Measurements from ENCODE around the gene KCNK3.
"Not testable (repeated sequence)": the region's sequence is repeated elsewhere in the genome, so short reads cannot be mapped to it uniquely, and the experiment has no call there.

Gene KCNK3

GRCh38 chr2:26738481-26738880, 46.0 kb downstream of the KCNK3 start:
- H2AFZ ChIP-seq (ENCODE audit: low read depth, low read length) = no peak overlapping the region
- H3K4me1 ChIP-seq (ENCODE audit: insufficient read depth, low read length) = peaks cover 17% of the 10 kb centered on the region
- H3K36me3 ChIP-seq (ENCODE audit: insufficient read depth, low read length) = no peaks in the 10 kb centered on the region
- H3K9me3 ChIP-seq (ENCODE audit: low read length) = no peaks in the 10 kb centered on the region
- no peaks in the 10 kb centered on the region for H3K27me3 ChIP-seq (ENCODE audit: insufficient read depth, low read length)
- no peak overlapping the region for H3K4me3 ChIP-seq (ENCODE audit: low read length)

GRCh38 chr2:26739514-26739913, 47.0 kb downstream of the KCNK3 start:
- H3K4me1 ChIP-seq (ENCODE audit: insufficient read depth, low read length) = peaks cover 17% of the 10 kb centered on the region
- no peaks in the 10 kb centered on the region for H3K36me3 ChIP-seq (ENCODE audit: insufficient read depth, low read length)
- no peaks in the 10 kb centered on the region for H3K27me3 ChIP-seq (ENCODE audit: insufficient read depth, low read length)
- H2AFZ ChIP-seq (ENCODE audit: low read depth, low read length) = no peak overlapping the region
- H3K4me3 ChIP-seq (ENCODE audit: low read length) = no peak overlapping the region
- no peaks in the 10 kb centered on the region for H3K9me3 ChIP-seq (ENCODE audit: low read length)

- Histone ChIP-seq H3K4me3 (ENCODE audit: low read length) (no peak overlapping the region), H3K27me3 (ENCODE audit: insufficient read depth, low read length) (no peaks in the 10 kb centered on the region), H3K4me1 (ENCODE audit: insufficient read depth, low read length) (peaks cover 15% of the 10 kb centered on the region), H2AFZ (ENCODE audit: low read depth, low read length) (no peak overlapping the region), H3K36me3 (ENCODE audit: insufficient read depth, low read length) (no peaks in the 10 kb centered on the region), H3K9me3 (ENCODE audit: low read length) (no peaks in the 10 kb centered on the region)
These were observed 47.8 kb downstream of the KCNK3 start for GRCh38 chr2:26740346-26740745.

- Histone ChIP-seq H3K36me3 (ENCODE audit: insufficient read depth, low read length) (no peaks in the 10 kb centered on the region), H3K4me1 (ENCODE audit: insufficient read depth, low read length) (peaks cover 11% of the 10 kb centered on the region), H3K9me3 (ENCODE audit: low read length) (no peaks in the 10 kb centered on the region), H3K27me3 (ENCODE audit: insufficient read depth, low read length) (no peaks in the 10 kb centered on the region), H2AFZ (ENCODE audit: low read depth, low read length) (no peak overlapping the region), H3K4me3 (ENCODE audit: low read length) (no peak overlapping the region)
These were observed 48.4 kb downstream of the KCNK3 start for GRCh38 chr2:26740890-26741302.

GRCh38 chr2:26742048-26742770, 49.7 kb downstream of the KCNK3 start:
- Histone ChIP-seq H3K36me3 (ENCODE audit: insufficient read depth, low read length) (no peaks in the 10 kb centered on the region), H3K4me3 (ENCODE audit: low read length) (no peak overlapping the region), H2AFZ (ENCODE audit: low read depth, low read length) (no peak overlapping the region), H3K27me3 (ENCODE audit: insufficient read depth, low read length) (no peaks in the 10 kb centered on the region), H3K4me1 (ENCODE audit: insufficient read depth, low read length) (peaks cover under 1% of the 10 kb centered on the region), H3K9me3 (ENCODE audit: low read length) (no peaks in the 10 kb centered on the region)

- Histone ChIP-seq H3K27me3 (ENCODE audit: insufficient read depth, low read length) (no peaks in the 10 kb centered on the region), H2AFZ (ENCODE audit: low read depth, low read length) (no peak overlapping the region), H3K4me1 (ENCODE audit: insufficient read depth, low read length) (no peaks in the 10 kb centered on the region), H3K9me3 (ENCODE audit: low read length) (no peaks in the 10 kb centered on the region), H3K36me3 (ENCODE audit: insufficient read depth, low read length) (no peaks in the 10 kb centered on the region), H3K4me3 (ENCODE audit: low read length) (no peak overlapping the region)
These were observed 51.3 kb downstream of the KCNK3 start for GRCh38 chr2:26743852-26744251.

- Histone ChIP-seq H3K4me3 (ENCODE audit: low read length) (no peak overlapping the region), H3K36me3 (ENCODE audit: insufficient read depth, low read length) (no peaks in the 10 kb centered on the region), H3K9me3 (ENCODE audit: low read length) (no peaks in the 10 kb centered on the region), H3K4me1 (ENCODE audit: insufficient read depth, low read length) (peaks cover 3% of the 10 kb centered on the region), H2AFZ (ENCODE audit: low read depth, low read length) (no peak overlapping the region), H3K27me3 (ENCODE audit: insufficient read depth, low read length) (no peaks in the 10 kb centered on the region)
These were observed 52.4 kb downstream of the KCNK3 start for GRCh38 chr2:26744953-26745352.

- Histone ChIP-seq H3K4me3 (ENCODE audit: low read length) (no peak overlapping the region), H3K9me3 (ENCODE audit: low read length) (no peaks in the 10 kb centered on the region)
These were observed 53.2 kb downstream of the KCNK3 start for GRCh38 chr2:26745609-26746327.

GRCh38 chr2:26746934-26747333, 54.4 kb downstream of the KCNK3 start:
- Histone ChIP-seq H3K4me1 (ENCODE audit: insufficient read depth, low read length) (peaks cover 11% of the 10 kb centered on the region), H3K36me3 (ENCODE audit: insufficient read depth, low read length) (no peaks in the 10 kb centered on the region), H3K9me3 (ENCODE audit: low read length) (no peaks in the 10 kb centered on the region), H2AFZ (ENCODE audit: low read depth, low read length) (no peak overlapping the region), H3K4me3 (ENCODE audit: low read length) (no peak overlapping the region), H3K27me3 (ENCODE audit: insufficient read depth, low read length) (no peaks in the 10 kb centered on the region)

More at GRCh38 chr2:26745609-26746327, 53.2 kb downstream of the KCNK3 start:
- Histone ChIP-seq H2AFZ (ENCODE audit: low read depth, low read length) (no peak overlapping the region), H3K36me3 (ENCODE audit: insufficient read depth, low read length) (no peaks in the 10 kb centered on the region), H3K4me1 (ENCODE audit: insufficient read depth, low read length) (peaks cover 9% of the 10 kb centered on the region), H3K27me3 (ENCODE audit: insufficient read depth, low read length) (no peaks in the 10 kb centered on the region)

- H3K4me1 ChIP-seq (ENCODE audit: insufficient read depth, low read length) = peaks cover 28% of the 10 kb centered on the region
- H3K9me3 ChIP-seq (ENCODE audit: low read length); H3K27me3 ChIP-seq (ENCODE audit: insufficient read depth, low read length); H3K36me3 ChIP-seq (ENCODE audit: insufficient read depth, low read length): not testable (repeated sequence)
- H3K4me3 ChIP-seq (ENCODE audit: low read length) = peak overlapping the region; percentile 45
- peak overlapping the region; percentile 22 for H2AFZ ChIP-seq (ENCODE audit: low read depth, low read length)
These were observed 57.4 kb downstream of the KCNK3 start for GRCh38 chr2:26749787-26750420.

- H3K36me3 ChIP-seq (ENCODE audit: insufficient read depth, low read length); H3K9me3 ChIP-seq (ENCODE audit: low read length); H3K27me3 ChIP-seq (ENCODE audit: insufficient read depth, low read length): not testable (repeated sequence)
- Histone ChIP-seq H2AFZ (ENCODE audit: low read depth, low read length) (peak overlapping the region; percentile 22), H3K4me1 (ENCODE audit: insufficient read depth, low read length) (peaks cover 34% of the 10 kb centered on the region), H3K4me3 (ENCODE audit: low read length) (peak overlapping the region; percentile 45)
These were observed 57.9 kb downstream of the KCNK3 start for GRCh38 chr2:26750467-26750866.

- H3K36me3 ChIP-seq (ENCODE audit: insufficient read depth, low read length) = no peaks in the 10 kb centered on the region
- peaks cover 53% of the 10 kb centered on the region for H3K4me1 ChIP-seq (ENCODE audit: insufficient read depth, low read length)
- H3K27me3 ChIP-seq (ENCODE audit: insufficient read depth, low read length) = no peaks in the 10 kb centered on the region
- no peaks in the 10 kb centered on the region for H3K9me3 ChIP-seq (ENCODE audit: low read length)
- H3K4me3 ChIP-seq (ENCODE audit: low read length) = no peak overlapping the region
- no peak overlapping the region for H2AFZ ChIP-seq (ENCODE audit: low read depth, low read length)
These were observed 60.1 kb downstream of the KCNK3 start for GRCh38 chr2:26752656-26753055.

- peaks cover 68% of the 10 kb centered on the region for H3K4me1 ChIP-seq (ENCODE audit: insufficient read depth, low read length)
- no peak overlapping the region for H3K4me3 ChIP-seq (ENCODE audit: low read length)
- no peaks in the 10 kb centered on the region for H3K9me3 ChIP-seq (ENCODE audit: low read length)
- no peaks in the 10 kb centered on the region for H3K27me3 ChIP-seq (ENCODE audit: insufficient read depth, low read length)
- H3K36me3 ChIP-seq (ENCODE audit: insufficient read depth, low read length) = no peaks in the 10 kb centered on the region
- H2AFZ ChIP-seq (ENCODE audit: low read depth, low read length) = no peak overlapping the region
These were observed 62.0 kb downstream of the KCNK3 start for GRCh38 chr2:26754539-26754938.
